ENCODE results near the gene SMU1. TPM values are rescaled to one million over a fixed set of nuclear protein-coding genes. Genes with fewer than 3 reads are reported as not detected.

SMU1 gene
- total RNA-seq, 1 experiment from 2014 or later, result 30.5 TPM

GRCh38 chr9:32992595-32993238 is 83.8 kb downstream of the SMU1 start:
- no peak overlapping the region for H2AFZ ChIP-seq (ENCODE audit: low read depth, low read length, poor library complexity, severe bottlenecking)
- H3K36me3 ChIP-seq (ENCODE audit: control insufficient read depth in 1 of 2, insufficient read depth in 2 of 2, low read length in 2 of 2), result peaks cover 12 to 23% of the 10 kb centered on the region in 2 experiments; a peak in 3 of 4 replicates
- ATAC-seq (no peak), DNase-seq (ENCODE audit: low read depth, low spot score) (no peak)
- POLR2A ChIA-PET, result interaction anchor here (1.0 kb wide), 1 partner anchor 32 kb away, joined by 3 read pairs; the partner anchor contains the start of gene DNAJA1
- no peak overlapping the region for H3K4me3 ChIP-seq (replicated peaks in 1 of 2; ENCODE audit: low read depth in 1 of 2, low read length in 2 of 2)
- H3K4me2 ChIP-seq (ENCODE audit: low read length), result no peak overlapping the region
- H3K27ac ChIP-seq (ENCODE audit: low read depth, low read length), result no peak overlapping the region
- H3K9me3 ChIP-seq (ENCODE audit: control insufficient read depth in 1 of 2, insufficient read depth in 1 of 2, low read depth in 1 of 2, low read length in 2 of 2), result no peaks in the 10 kb centered on the region
- peaks cover 93% of the 10 kb centered on the region for H3K79me2 ChIP-seq (ENCODE audit: insufficient read depth, low read length)
- H3K9ac ChIP-seq (ENCODE audit: low read length), result no peak overlapping the region
- no peaks in the 10 kb centered on the region for H3K9me2 ChIP-seq (ENCODE audit: insufficient read depth)
- no peaks in the 10 kb centered on the region for H3K4me1 ChIP-seq (ENCODE audit: control insufficient read depth in 1 of 2, insufficient read depth in 2 of 2, low read length in 2 of 2)
- TF ChIP-seq EGR1 (IDR thresholded peaks at IDR 0.05; ENCODE audit: low read depth) (no peak), POLR2AphosphoS5 (IDR thresholded peaks at IDR 0.05; ENCODE audit: low read depth, low read length) (no peak), ATF3 (IDR thresholded peaks at IDR 0.05) (no peak), CBX3 (IDR thresholded peaks at IDR 0.05; ENCODE audit: low read depth) (no peak), EZH2 (IDR thresholded peaks at IDR 0.05) (no peak), SP1 (IDR thresholded peaks at IDR 0.05; ENCODE audit: low read depth) (no peak), SIN3A (IDR thresholded peaks at IDR 0.05; ENCODE audit: low read depth) (no peak), ZNF274 (IDR thresholded peaks at IDR 0.05; ENCODE audit: low read depth, low read length) (no peak)
- no peaks in the 10 kb centered on the region for H4K20me1 ChIP-seq (ENCODE audit: insufficient read depth)
- BruUV-seq (replicated peaks), result no TSS peak
- RAD21 ChIA-PET (ENCODE audit: low non-redundant PET in 1 of 2, low total read pairs in 2 of 2, uncharacterized antibody in 2 of 2, unreplicated experiment in 2 of 2), result no interaction called here
- no peaks in the 10 kb centered on the region for H3K27me3 ChIP-seq (ENCODE audit: insufficient read depth, low read length)
- CTCF ChIA-PET, result no interaction called here
- intact Hi-C loops (cut with micrococcal nuclease), result no loop called here

GRCh38 chr9:32991897-32992594 is 84.4 kb downstream of the SMU1 start:
- Histone ChIP-seq H3K4me1 (ENCODE audit: control insufficient read depth in 1 of 2, insufficient read depth in 2 of 2, low read length in 2 of 2) (no peaks in the 10 kb centered on the region), H3K4me2 (ENCODE audit: low read length) (no peak overlapping the region), H3K79me2 (ENCODE audit: insufficient read depth, low read length) (peaks cover 86% of the 10 kb centered on the region), H3K36me3 (ENCODE audit: control insufficient read depth in 1 of 2, insufficient read depth in 2 of 2, low read length in 2 of 2) (peaks cover 19 to 29% of the 10 kb centered on the region in 2 experiments), H3K27me3 (ENCODE audit: insufficient read depth, low read length) (no peaks in the 10 kb centered on the region), H3K27ac (ENCODE audit: low read depth, low read length) (no peak overlapping the region), H2AFZ (ENCODE audit: low read depth, low read length, poor library complexity, severe bottlenecking) (no peak overlapping the region), H3K9me3 (ENCODE audit: control insufficient read depth in 1 of 2, insufficient read depth in 1 of 2, low read depth in 1 of 2, low read length in 2 of 2) (no peaks in the 10 kb centered on the region), H3K9me2 (ENCODE audit: insufficient read depth) (no peaks in the 10 kb centered on the region), H4K20me1 (ENCODE audit: insufficient read depth) (no peaks in the 10 kb centered on the region), H3K9ac (ENCODE audit: low read length) (no peak overlapping the region), H3K4me3 (replicated peaks in 1 of 2; ENCODE audit: low read depth in 1 of 2, low read length in 2 of 2) (no peak overlapping the region)
- no peak for ATAC-seq
- intact Hi-C loops (cut with micrococcal nuclease), result no loop called here
- BruUV-seq (replicated peaks), result no TSS peak
- RAD21 ChIA-PET (ENCODE audit: low non-redundant PET in 1 of 2, low total read pairs in 2 of 2, uncharacterized antibody in 2 of 2, unreplicated experiment in 2 of 2), result no interaction called here
- no peak for DNase-seq (ENCODE audit: low read depth, low spot score)
- TF ChIP-seq ZBTB33 (IDR thresholded peaks at IDR 0.05; ENCODE audit: extremely low read depth, insufficient replicate concordance, low read length) (no peak), FOSL1 (IDR thresholded peaks at IDR 0.05; ENCODE audit: low read depth) (no peak), EZH2 (IDR thresholded peaks at IDR 0.05) (no peak), POLR2AphosphoS5 (IDR thresholded peaks at IDR 0.05; ENCODE audit: low read depth, low read length) (no peak), RAD21 (IDR thresholded peaks at IDR 0.05; ENCODE audit: low read depth) (no peak), EGR1 (IDR thresholded peaks at IDR 0.05; ENCODE audit: low read depth) (no peak)
- POLR2A ChIA-PET, result interaction anchor here (1.0 kb wide), 1 partner anchor 33 kb away, joined by 3 read pairs; the partner anchor contains the start of gene DNAJA1
- CTCF ChIA-PET, result no interaction called here

All from HCT116 (cell line).